H1 (cell line): ENCODE results near the gene ANKRD40. TPM values are rescaled to one million over a fixed set of nuclear protein-coding genes. Genes with fewer than 3 reads are reported as not detected.
A peak's percentile ranks its signal among the peaks of the same experiment; 100 is the strongest.

Experiments used
- CTCF ChIA-PET: fragments of 300-600 bp; sonication (Branson Sonifier 250); formaldehyde crosslinking; loops from one replicate; lab custom pipeline; 2021; ENCODE audit not compliant: partially characterized antibody; lab: Charles Lee
- POLR2A ChIA-PET: fragments of 300-600 bp; sonication (Branson Sonifier 250); formaldehyde crosslinking; loops from one replicate; lab custom pipeline; 2021; ENCODE audit warnings: inconsistent platforms; ENCODE audit not compliant: partially characterized antibody; lab: Charles Lee
- DNase-seq, 2 experiments: peaks; one replicate each; pipeline versions ENCODE4 v3.0.0 to v3.0.0-alpha.2; 2010 to 2022; ENCODE audit warnings: low spot score in 2 of 2, low read depth in 1 of 2, mixed read lengths in 1 of 2
- FAIRE-seq: peaks from 2 replicates; lab custom pipeline; 2011; peaks lifted over from hg19 to GRCh38; lab: Jason Lieb, UNC
- H2AFZ ChIP-seq: 2 replicates; pipeline ENCODE4 v1.8.1; 2012; ENCODE audit warnings: low read length, inconsistent platforms
- H2AK5ac ChIP-seq: 2 replicates; pipeline ENCODE4 v1.6.1; 2013; ENCODE audit warnings: low read depth, low read length
- H2BK120ac ChIP-seq: replicated peaks from 2 replicates; pipeline ENCODE3; 2013; ENCODE audit warnings: low read depth, low read length, inconsistent platforms
- H2BK12ac ChIP-seq: 2 replicates; pipeline ENCODE4 v1.6.1; 2013; ENCODE audit warnings: low read depth, low read length
- H2BK15ac ChIP-seq: 2 replicates; pipeline ENCODE4 v1.6.1; 2013; ENCODE audit warnings: low read length
- H2BK20ac ChIP-seq: 2 replicates; pipeline ENCODE4 v1.6.1; 2013; ENCODE audit warnings: low read length
- H2BK5ac ChIP-seq: 2 replicates; pipeline ENCODE4 v1.6.1; 2013; ENCODE audit warnings: low read depth, low read length
- H3K14ac ChIP-seq: 2 replicates; pipeline ENCODE4 v1.6.1; 2013; ENCODE audit warnings: inconsistent platforms; ENCODE audit not compliant: insufficient read length
- H3K18ac ChIP-seq: 2 replicates; pipeline ENCODE4 v1.6.1; 2013; ENCODE audit warnings: low read length; ENCODE audit errors: extremely low read depth
- H3K23ac ChIP-seq: 2 replicates; pipeline ENCODE4 v1.6.1; 2013; ENCODE audit warnings: inconsistent platforms; ENCODE audit not compliant: insufficient read length
- H3K23me2 ChIP-seq: 2 replicates; pipeline ENCODE4 v1.6.1; 2013; ENCODE audit warnings: low read depth, low read length
- H3K27ac ChIP-seq: 2 replicates; pipeline ENCODE4 v1.6.1; 2011; ENCODE audit warnings: low read depth, low read length, inconsistent platforms
- H3K27me3 ChIP-seq, 4 experiments: replicated peaks in 1 of 4; 1 replicate in 1 of 4; 2 replicates in 3 of 4; pipeline versions ENCODE4 v1.6.1 to v1.8.1; 2011 to 2013; ENCODE audit warnings: low read length in 3 of 4, mild to moderate bottlenecking in 3 of 4, inconsistent platforms in 2 of 4, mixed read lengths in 2 of 4, moderate library complexity in 1 of 4; ENCODE audit not compliant: control insufficient read depth in 3 of 4, insufficient read depth in 3 of 4; ENCODE audit errors: extremely low read depth in 1 of 4
- H3K36me3 ChIP-seq, 4 experiments: 2 replicates each; pipeline versions ENCODE4 v1.6.1 to v1.8.1; 2011 to 2013; ENCODE audit warnings: mild to moderate bottlenecking in 4 of 4, low read length in 3 of 4, moderate library complexity in 2 of 4, control low read depth in 1 of 4, inconsistent platforms in 1 of 4; ENCODE audit not compliant: insufficient read depth in 4 of 4, control insufficient read depth in 2 of 4
- H3K4ac ChIP-seq: replicated peaks from 2 replicates; pipeline ENCODE3; 2013; ENCODE audit warnings: low read length, low read depth, mixed read lengths, inconsistent platforms; ENCODE audit not compliant: insufficient read length
- H3K4me1 ChIP-seq, 4 experiments: replicated peaks in 1 of 4; 1 replicate in 1 of 4; 2 replicates in 3 of 4; pipeline versions ENCODE4 v1.6.1 to v1.8.1; 2011 to 2013; ENCODE audit warnings: low read length in 3 of 4, inconsistent platforms in 2 of 4, mixed read lengths in 1 of 4; ENCODE audit not compliant: insufficient read depth in 4 of 4, control insufficient read depth in 3 of 4
- H3K4me2 ChIP-seq, 2 experiments: 2 replicates each; pipeline versions ENCODE4 v1.6.1 to v1.8.1; 2011 to 2013; ENCODE audit warnings: low read depth in 2 of 2, low read length in 2 of 2, control low read depth in 1 of 2, inconsistent platforms in 1 of 2, mild to moderate bottlenecking in 1 of 2; ENCODE audit not compliant: insufficient read depth in 1 of 2
- H3K4me3 ChIP-seq, 4 experiments: fragments of 200-600, 300-600 bp in 1 of 4; sonication (generic), shearing (Covaris generic), sonication (Bioruptor Twin) in 1 of 4; 2 replicates each; pipeline versions ENCODE4 v1.5.1 to v1.8.1; 2011 to 2016; ENCODE audit warnings: low read length in 4 of 4, low read depth in 3 of 4, control low read depth in 2 of 4, inconsistent platforms in 2 of 4, mild to moderate bottlenecking in 2 of 4, mixed read lengths in 1 of 4, moderate library complexity in 1 of 4; ENCODE audit not compliant: insufficient read depth in 2 of 4; ENCODE audit errors: extremely low read depth in 1 of 4
- H3K56ac ChIP-seq: replicated peaks from 2 replicates; pipeline ENCODE3; 2013; ENCODE audit warnings: low read depth, mild to moderate bottlenecking, mixed read lengths, low read length, inconsistent platforms; ENCODE audit not compliant: insufficient read length
- H3K79me1 ChIP-seq: 2 replicates; pipeline ENCODE4 v1.6.1; 2013; ENCODE audit warnings: low read depth, low read length, control low read depth
- H3K79me2 ChIP-seq, 2 experiments: 2 replicates each; pipeline versions ENCODE4 v1.6.1 to v1.8.1; 2012 to 2013; ENCODE audit warnings: low read length in 2 of 2, mild to moderate bottlenecking in 2 of 2, inconsistent platforms in 1 of 2; ENCODE audit not compliant: insufficient read depth in 2 of 2, control insufficient read depth in 1 of 2
- H3K9ac ChIP-seq, 4 experiments: replicated peaks in 1 of 4; 1 replicate in 1 of 4; 2 replicates in 3 of 4; pipeline versions ENCODE4 v1.6.1 to v1.8.1; 2011 to 2013; ENCODE audit warnings: low read depth in 3 of 4, low read length in 3 of 4, control low read depth in 2 of 4, mild to moderate bottlenecking in 2 of 4, moderate library complexity in 2 of 4, inconsistent platforms in 1 of 4; ENCODE audit errors: extremely low read depth in 1 of 4
- H3K9me3 ChIP-seq, 2 experiments: 2 replicates each; pipeline versions ENCODE4 v1.6.1 to v1.8.1; 2012 to 2013; ENCODE audit warnings: mild to moderate bottlenecking in 2 of 2, moderate library complexity in 2 of 2, control low read depth in 1 of 2, inconsistent platforms in 1 of 2, low read depth in 1 of 2, low read length in 1 of 2, mixed read lengths in 1 of 2; ENCODE audit not compliant: insufficient read depth in 2 of 2
- H4K20me1 ChIP-seq, 2 experiments: replicated peaks in 1 of 2; 2 replicates each; pipeline versions ENCODE3 to v1.8.1; 2011 to 2013; ENCODE audit warnings: inconsistent platforms in 2 of 2, low read length in 2 of 2, mild to moderate bottlenecking in 1 of 2; ENCODE audit not compliant: insufficient read depth in 2 of 2, control insufficient read depth in 1 of 2
- H4K5ac ChIP-seq: 2 replicates; pipeline ENCODE4 v1.6.1; 2013; ENCODE audit warnings: low read length, low read depth, mixed read lengths, inconsistent platforms; ENCODE audit not compliant: insufficient read length
- H4K8ac ChIP-seq: 2 replicates; pipeline ENCODE4 v1.8.0; 2013; ENCODE audit warnings: mild to moderate bottlenecking, moderate library complexity, low read length, inconsistent platforms; ENCODE audit not compliant: insufficient read depth; ENCODE audit errors: extremely low read depth
- H4K91ac ChIP-seq: replicated peaks from 2 replicates; pipeline ENCODE3; 2013; ENCODE audit warnings: low read length, mixed read lengths, inconsistent platforms; ENCODE audit not compliant: insufficient read length
- WGBS, 2 experiments: shearing (Covaris generic) in 1 of 2; methylation state at CpG; one replicate each; pipeline versions ENCODE4 v1.1.6 to v1.1.7; 2013 to 2015; ENCODE audit warnings: low lambda C conversion rate in 2 of 2, mixed read lengths in 2 of 2, inconsistent platforms in 1 of 2, low coverage in 1 of 2, missing lambda C conversion rate in 1 of 2; ENCODE audit not compliant: insufficient replicate concordance in 2 of 2, insufficient coverage in 1 of 2, insufficient read length in 1 of 2; ENCODE audit errors: extremely low coverage in 1 of 2, missing lambda C conversion rate in 1 of 2; 5-methylcytosine and 5-hydroxymethylcytosine counted together
- polyA plus RNA-seq, 7 experiments: library from polyadenylated mRNA; depleted of rRNA in 3 of 7; stranded (reverse) in 5 of 7; unstranded in 2 of 7; fragments of >200 nt in 5 of 7; fragments of 200-250 nt in 2 of 7; gene quantifications; 1 replicate in 5 of 7; 2 replicates in 1 of 7; 4 replicates in 1 of 7; pipeline versions ENCODE4 v1.2.1 to v1.2.3, GENCODE V29; 2011 to 2013; ENCODE audit warnings: missing spikeins in 2 of 7, mixed read lengths in 2 of 7
- total RNA-seq: library from RNA; stranded (reverse); fragmentation: NEBNext Ultra II Directional; extraction: Animal tissue kit (Norgen Biotek cat#: 25700); gene quantifications from 2 replicates; pipeline ENCODE4 v1.2.1, GENCODE V29; 2021

The ANKRD40 gene
- total and polyA plus RNA-seq, 2 of the 8 experiments (the other 6 are each of a cell fraction or from before 2014, with no cell fraction given) = 26.1 to 50.1 TPM

- Histone ChIP-seq H4K20me1 (peaks cover 15 to 27% of the 10 kb centered on the region in 2 experiments), H3K4ac (peak overlapping the region; percentile 92), H3K4me2 (peak overlapping the region; percentile 75 to 92), H2AFZ (no peak overlapping the region), H2BK120ac (no peak overlapping the region), H3K56ac (no peak overlapping the region), H3K14ac (peak overlapping the region; percentile 87), H3K36me3 (0 out of 8 replicates have a peak, but pooled peaks cover 0 to 5% (median 1%) of the 10 kb centered on the region in 4 experiments), H3K79me2 (peaks cover 52 to 58% of the 10 kb centered on the region in 2 experiments), H3K27ac (peak overlapping the region; percentile 99), H3K23ac (no peak overlapping the region), H4K5ac (peak overlapping the region; percentile 98), H3K23me2 (no peaks in the 10 kb centered on the region; the same call in 1 of the 2 replicates), H3K4me3 (peak overlapping the region; percentile 60 to 95 (median 94)), H2BK12ac (no peak overlapping the region), H4K91ac (peak overlapping the region; percentile 75), H3K18ac (no peak overlapping the region), H3K27me3 (no peaks in the 10 kb centered on the region), H2AK5ac (no peak overlapping the region), H3K4me1 (peaks cover 0 to 8% (median 2%) of the 10 kb centered on the region in 4 experiments; a peak in 3 of 7 replicates), H3K9ac (peak overlapping the region; percentile 94 to 100 (median 98)), H2BK15ac (no peak overlapping the region), H3K9me3 (no peaks in the 10 kb centered on the region), H3K79me1 (no peaks in the 10 kb centered on the region), H2BK5ac (peak overlapping the region; percentile 98), H2BK20ac (no peak overlapping the region), H4K8ac (peak overlapping the region; percentile 100)
- FAIRE-seq = no peak
- DNase-seq = no peak
- ChIA-PET POLR2A (interaction anchor here (0.6 to 3.5 kb wide), 14 partner anchors 8 to 446 kb away, joined by 3 to 34 read pairs (median 4); partner anchors contain the start of genes ANKRD40, NME2 and TOB1), CTCF (no interaction called here)
- 1% methylated on average over 23 of the region's 25 CpGs; no CpG with 5 or more reads in 1 of the 2 experiments for WGBS, 2 experiments
These were observed 12.4 kb upstream of the ANKRD40 start for GRCh38 chr17:50719924-50720794.
